NCI-H526 treated with DMSO at 0.1 percent for 48 hours (cell line): Measurements from ENCODE around the gene SUPT6H.
A peak's percentile ranks its signal among the peaks of the same experiment; 100 is the strongest.
"Not testable (repeated sequence)": the region's sequence is repeated elsewhere in the genome, so short reads cannot be mapped to it uniquely, and the experiment has no call there.

Experiments
- DNase-seq: peaks from one replicate; lab custom pipeline; 2025; lab: John Stamatoyannopoulos, UW

The SUPT6H gene

GRCh38 chr17:28648698-28649097 lies 13.3 kb upstream of the SUPT6H start:
- DNase-seq = no peak

GRCh38 chr17:28655160-28655559 lies 6.8 kb upstream of the SUPT6H start:
- no peak for DNase-seq

DNA sequence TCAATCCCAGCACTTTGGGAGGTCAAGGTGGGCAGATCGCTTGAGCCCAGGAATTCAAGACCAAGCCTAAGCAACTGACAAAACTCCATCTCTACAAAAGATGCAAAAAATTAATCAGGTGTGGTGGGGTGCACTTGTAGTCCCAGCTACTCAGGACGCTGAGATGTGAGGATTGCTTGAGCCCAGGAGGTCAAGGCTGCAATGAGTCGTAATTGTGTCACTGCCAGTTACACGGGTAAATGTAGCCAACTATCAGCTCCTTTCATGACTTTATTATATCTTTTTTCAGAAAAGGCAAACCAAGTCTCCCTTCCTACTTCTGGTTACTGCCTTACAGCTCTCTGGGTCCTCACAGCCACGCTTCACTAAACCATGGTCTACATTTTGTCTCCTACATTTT lies 4.2 kb upstream of the SUPT6H start:
- no peak for DNase-seq

- DNase-seq = not testable (repeated sequence)
Observed at GRCh38 chr17:28658342-28658741, 3.7 kb upstream of the SUPT6H start.

DNA sequence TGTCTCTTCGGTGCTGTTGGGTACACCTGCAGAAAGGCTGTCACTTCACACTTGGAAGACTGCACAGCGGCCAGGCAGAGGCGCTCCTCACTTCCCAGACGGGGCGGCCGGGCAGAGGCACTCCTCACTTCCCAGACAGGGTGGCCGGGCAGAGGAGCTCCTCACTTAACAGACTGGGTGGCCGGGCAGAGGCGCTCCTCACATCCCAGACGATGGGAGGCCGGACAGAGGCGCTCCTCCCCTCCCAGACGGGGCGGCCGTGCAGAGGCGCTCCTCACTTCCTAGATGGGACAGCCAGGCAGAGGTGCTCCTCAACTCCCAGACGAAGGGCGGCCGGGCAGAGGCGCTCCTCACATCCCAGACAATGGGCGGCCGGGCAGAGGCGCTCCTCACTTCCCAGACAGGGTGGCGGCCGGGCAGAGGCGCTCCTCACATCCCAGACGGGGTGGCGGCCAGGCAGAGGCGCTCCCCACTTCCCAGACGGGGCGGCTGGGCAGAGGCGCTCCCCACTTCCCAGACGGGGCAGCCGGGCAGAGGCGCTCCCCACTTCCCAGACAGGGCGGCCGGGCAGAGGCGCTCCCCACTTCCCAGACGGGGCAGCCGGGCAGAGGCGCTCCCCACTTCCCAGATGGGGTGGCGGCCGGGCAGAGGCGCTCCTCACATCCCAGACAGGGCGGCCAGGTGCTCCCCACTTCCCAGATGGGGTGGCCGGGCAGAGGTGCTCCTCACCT lies 3.1 kb upstream of the SUPT6H start:
- not testable (repeated sequence) for DNase-seq

DNA sequence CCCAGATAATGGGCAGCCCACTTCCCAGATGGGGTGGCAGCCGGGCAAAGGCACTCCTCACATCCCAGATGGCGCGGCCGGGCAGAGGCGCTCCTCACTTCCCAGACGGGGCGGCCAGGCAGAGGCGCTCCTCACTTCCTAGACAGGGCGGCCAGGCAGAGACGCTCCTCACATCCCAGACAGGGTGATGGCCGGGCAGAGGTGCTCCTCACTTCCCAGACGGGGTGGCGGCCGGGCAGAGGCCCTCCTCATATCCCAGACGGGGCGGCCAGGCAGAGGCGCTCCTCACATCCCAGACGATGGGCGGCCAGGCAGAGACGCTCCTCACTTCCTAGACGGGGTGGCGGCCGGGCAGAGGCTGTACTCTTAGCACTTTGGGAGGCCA lies 2.5 kb upstream of the SUPT6H start:
- not testable (repeated sequence) for DNase-seq

DNA sequence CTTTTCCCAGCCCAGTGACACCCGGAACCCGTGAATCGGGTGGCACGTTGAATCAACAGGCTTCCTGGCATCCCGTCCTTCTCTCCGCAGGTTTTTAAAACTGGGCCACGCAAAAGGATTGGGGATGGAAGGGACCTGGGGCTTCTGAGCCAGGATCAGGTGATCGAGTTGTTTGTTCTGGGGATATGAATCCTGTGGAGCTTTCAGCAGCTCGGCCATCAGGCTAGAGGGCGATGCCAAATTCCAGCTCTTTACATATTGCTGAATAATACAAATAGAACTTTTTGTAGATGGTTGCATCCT lies 473 bp downstream of the SUPT6H start:
- no peak for DNase-seq

DNA sequence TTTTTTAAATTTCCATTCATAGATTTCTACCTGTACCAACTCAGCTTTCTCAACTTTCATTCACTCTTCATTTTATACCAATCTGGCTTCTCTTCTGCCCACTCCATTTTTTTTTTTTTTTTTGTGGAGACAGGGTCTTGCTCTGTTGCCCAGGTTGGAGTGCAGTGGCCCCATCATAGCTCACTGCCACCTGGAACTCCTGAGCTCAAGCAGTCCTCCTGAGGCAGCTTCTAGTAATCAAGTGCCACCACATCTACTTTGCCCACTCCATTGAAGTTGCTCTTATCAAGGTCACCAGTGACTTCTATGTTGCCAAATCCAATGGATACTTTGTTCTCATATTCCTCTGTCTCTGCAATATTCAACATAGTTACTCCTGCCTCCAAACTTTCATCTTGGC lies 1.7 kb downstream of the SUPT6H start:
- no peak for DNase-seq

DNA sequence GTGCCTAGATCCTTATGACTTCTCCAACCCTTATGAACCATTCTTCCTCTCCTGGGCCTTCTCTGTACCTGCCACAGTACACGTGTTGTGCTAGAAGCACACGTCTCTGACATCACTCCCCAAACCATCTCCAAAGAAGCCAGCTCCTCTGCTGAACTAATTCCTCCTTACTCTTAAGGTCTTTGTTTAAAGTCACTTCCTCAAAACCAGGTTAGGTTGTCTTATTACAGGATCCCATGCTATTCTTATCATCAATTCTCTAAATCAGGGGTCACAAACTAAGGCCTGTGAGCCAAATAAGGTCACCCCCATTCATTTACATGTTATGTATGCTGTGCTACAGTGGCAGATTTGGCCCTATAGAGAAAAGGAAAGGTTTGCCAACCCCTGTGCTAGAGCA lies 4.0 kb downstream of the SUPT6H start:
- DNase-seq = no peak

DNA sequence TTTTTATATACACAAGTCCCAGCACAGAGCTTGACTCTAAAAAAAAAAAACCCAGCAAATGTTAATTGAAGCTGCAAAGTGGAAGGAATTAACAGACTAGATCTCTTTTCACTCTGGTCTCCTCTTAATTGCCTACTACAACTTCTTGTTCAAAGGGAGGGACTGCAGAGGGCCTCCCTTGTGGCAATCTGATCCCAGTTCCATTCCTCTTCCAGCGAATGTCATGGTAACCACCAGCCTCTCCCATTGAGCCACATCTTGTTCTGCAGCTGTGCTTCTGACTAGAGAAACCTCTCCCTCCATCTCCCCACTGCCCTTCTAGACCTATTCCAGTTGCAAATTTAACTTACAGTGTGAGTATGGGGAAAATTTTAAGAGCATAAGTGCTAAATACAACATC lies 5.9 kb downstream of the SUPT6H start:
- no peak for DNase-seq

DNA sequence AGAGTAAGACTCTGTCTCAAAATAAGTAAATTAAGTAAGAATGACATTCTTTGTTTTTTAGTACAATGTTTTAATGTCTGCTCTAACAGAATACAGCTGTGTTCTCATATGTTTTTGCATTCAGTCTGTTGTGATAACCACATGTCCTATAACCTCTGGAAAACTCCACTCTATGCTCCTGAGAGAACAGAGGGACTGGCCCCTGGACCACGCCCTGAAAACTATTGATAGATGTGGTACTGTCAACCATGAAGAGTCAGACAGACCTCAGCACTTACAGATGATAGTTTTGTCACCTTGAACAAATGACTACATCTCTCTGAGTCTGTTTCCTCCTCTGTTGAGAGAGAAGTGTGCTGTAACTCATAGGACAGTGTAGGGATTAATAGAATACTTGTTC lies 7.9 kb downstream of the SUPT6H start:
- DNase-seq = no peak

GRCh38 chr17:28675490-28675889 lies 13.5 kb downstream of the SUPT6H start:
- DNase-seq = no peak

- peak; percentile 93 for DNase-seq
Observed at GRCh38 chr17:28675980-28676379, 14.0 kb downstream of the SUPT6H start.

- DNase-seq = no peak
Observed at GRCh38 chr17:28682655-28683054, 20.6 kb downstream of the SUPT6H start.

DNA sequence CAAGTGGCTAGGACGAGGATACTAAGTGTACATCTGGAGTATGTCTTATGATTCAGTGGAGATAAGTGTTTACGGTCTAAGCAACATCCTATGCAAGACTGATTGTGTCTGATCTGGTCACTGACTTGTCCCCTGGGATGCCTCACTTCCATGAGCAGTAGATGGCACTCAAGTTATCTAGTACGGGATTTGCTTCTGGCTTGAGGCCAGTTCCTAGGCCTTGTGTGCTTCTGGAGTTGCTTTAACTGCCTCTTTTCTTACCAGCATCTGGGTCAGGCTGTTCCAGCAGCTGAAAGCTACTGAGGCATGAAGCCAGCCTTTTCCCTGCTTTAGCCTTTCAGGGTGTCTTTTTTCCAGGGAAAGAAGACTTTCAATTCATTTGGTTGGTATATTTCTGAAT lies 23.0 kb downstream of the SUPT6H start:
- peak; percentile 14 for DNase-seq

GRCh38 chr17:28685366-28685765 lies 23.4 kb downstream of the SUPT6H start:
- no peak for DNase-seq

DNA sequence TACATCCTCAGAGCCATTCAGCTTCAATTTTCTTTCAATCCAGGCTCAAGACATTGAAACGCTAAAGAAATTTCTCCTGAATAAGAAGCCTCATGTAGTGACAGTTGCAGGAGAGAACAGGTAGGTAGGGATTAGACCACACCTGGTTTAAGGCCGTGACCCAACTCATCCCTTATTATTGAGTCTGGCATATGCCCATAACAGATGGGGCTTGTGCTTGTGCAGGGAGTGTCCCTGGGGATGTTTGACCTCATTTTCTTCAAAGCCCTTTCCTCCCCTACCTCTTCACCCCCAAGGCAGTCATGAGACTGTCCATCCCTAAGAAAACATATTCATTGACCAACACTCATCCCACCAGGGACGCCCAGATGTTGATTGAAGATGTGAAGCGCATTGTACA lies 24.3 kb downstream of the SUPT6H start:
- no peak for DNase-seq

DNA sequence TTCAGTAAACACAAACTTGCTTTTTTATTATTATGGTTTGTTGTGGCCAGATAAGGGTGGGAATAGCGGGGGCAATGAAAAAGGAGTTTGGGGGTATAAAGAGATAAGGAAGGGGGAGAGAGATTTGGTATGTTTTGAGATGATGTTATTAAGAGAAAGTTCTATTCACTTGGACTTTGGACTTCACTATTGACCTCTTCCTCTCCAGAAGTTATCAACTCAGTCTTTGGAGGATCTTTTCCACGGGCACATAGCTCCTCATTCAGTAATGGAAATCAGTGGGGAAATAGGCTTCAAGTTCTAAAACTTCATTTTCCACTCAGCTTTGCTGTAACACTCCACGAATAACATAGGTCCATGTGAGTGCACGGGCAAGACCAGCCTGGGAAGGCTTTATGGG lies 26.5 kb downstream of the SUPT6H start:
- DNase-seq = no peak

DNA sequence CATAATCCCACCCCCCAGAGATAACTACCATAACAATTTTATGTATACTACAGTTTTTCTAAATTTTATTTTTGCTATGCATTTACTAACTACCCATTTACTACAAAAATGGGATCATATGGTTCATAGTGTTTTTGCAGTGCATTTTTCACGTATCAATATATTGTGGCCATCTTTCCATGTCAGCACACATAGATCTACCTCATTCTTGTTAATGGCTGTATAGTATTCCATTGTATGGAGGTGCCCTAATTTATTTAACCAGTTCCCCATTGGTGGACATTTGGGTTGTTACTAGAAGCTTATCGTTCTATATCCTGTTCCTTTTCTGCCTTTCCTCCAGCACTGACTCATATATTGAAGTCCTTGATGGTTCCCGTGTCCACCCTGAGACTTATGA lies 27.0 kb downstream of the SUPT6H start:
- no peak for DNase-seq

GRCh38 chr17:28693869-28694268 lies 31.9 kb downstream of the SUPT6H start:
- no peak for DNase-seq

GRCh38 chr17:28698253-28698941 lies 36.4 kb downstream of the SUPT6H start:
- DNase-seq = peak; percentile 96

- no peak for DNase-seq
Observed at GRCh38 chr17:28700278-28700677, 38.3 kb downstream of the SUPT6H start.

DNA sequence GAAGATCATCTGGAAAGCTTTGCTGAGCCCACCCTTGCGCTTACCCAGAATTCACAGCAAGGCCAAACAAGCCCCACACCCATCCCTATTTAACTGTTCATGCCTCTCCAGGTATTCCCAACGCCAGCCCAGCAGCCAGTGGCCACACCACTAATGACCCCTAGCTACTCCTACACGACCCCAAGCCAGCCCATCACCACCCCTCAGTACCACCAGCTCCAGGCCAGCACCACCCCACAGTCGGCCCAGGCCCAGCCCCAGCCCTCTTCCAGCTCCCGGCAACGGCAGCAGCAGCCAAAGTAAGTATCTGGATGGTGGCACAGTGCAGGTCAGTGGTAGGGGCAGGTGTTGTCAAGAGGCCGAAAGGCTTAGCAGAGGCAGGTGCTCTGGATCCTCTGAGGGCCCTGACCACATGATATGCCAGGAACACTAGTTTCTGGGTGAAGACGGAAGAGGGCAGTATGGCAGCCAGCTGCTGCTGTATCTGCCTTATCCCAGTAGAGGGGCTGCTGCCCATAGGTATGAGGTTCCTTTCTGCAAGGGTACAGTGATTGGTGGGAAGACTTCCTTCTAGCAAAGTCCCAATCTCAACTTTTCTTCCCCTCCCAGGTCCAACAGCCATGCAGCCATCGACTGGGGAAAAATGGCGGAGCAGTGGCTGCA lies 39.0 kb downstream of the SUPT6H start:
- no peak for DNase-seq
